H1 (cell line): ENCODE measurements around the gene ZNF624. TPM values are rescaled to one million over a fixed set of nuclear protein-coding genes. Genes with fewer than 3 reads are reported as not detected.

ENCODE experiments used
- CTCF ChIA-PET: fragments of 300-600 bp; sonication (Branson Sonifier 250); formaldehyde crosslinking; loops from one replicate; lab custom pipeline; 2021; ENCODE audit not compliant: partially characterized antibody; lab: Charles Lee
- POLR2A ChIA-PET: fragments of 300-600 bp; sonication (Branson Sonifier 250); formaldehyde crosslinking; loops from one replicate; lab custom pipeline; 2021; ENCODE audit warnings: inconsistent platforms; ENCODE audit not compliant: partially characterized antibody; lab: Charles Lee
- DNase-seq, 2 experiments: peaks; one replicate each; pipeline versions ENCODE4 v3.0.0 to v3.0.0-alpha.2; 2010 to 2022; ENCODE audit warnings: low spot score in 2 of 2, low read depth in 1 of 2, mixed read lengths in 1 of 2
- FAIRE-seq: peaks from 2 replicates; lab custom pipeline; 2011; peaks lifted over from hg19 to GRCh38; lab: Jason Lieb, UNC
- H2AFZ ChIP-seq: 2 replicates; pipeline ENCODE4 v1.8.1; 2012; ENCODE audit warnings: low read length, inconsistent platforms
- H2AK5ac ChIP-seq: 2 replicates; pipeline ENCODE4 v1.6.1; 2013; ENCODE audit warnings: low read depth, low read length
- H2BK120ac ChIP-seq: replicated peaks from 2 replicates; pipeline ENCODE3; 2013; ENCODE audit warnings: low read depth, low read length, inconsistent platforms
- H2BK12ac ChIP-seq: 2 replicates; pipeline ENCODE4 v1.6.1; 2013; ENCODE audit warnings: low read depth, low read length
- H2BK15ac ChIP-seq: 2 replicates; pipeline ENCODE4 v1.6.1; 2013; ENCODE audit warnings: low read length
- H2BK20ac ChIP-seq: 2 replicates; pipeline ENCODE4 v1.6.1; 2013; ENCODE audit warnings: low read length
- H2BK5ac ChIP-seq: 2 replicates; pipeline ENCODE4 v1.6.1; 2013; ENCODE audit warnings: low read depth, low read length
- H3K14ac ChIP-seq: 2 replicates; pipeline ENCODE4 v1.6.1; 2013; ENCODE audit warnings: inconsistent platforms; ENCODE audit not compliant: insufficient read length
- H3K18ac ChIP-seq: 2 replicates; pipeline ENCODE4 v1.6.1; 2013; ENCODE audit warnings: low read length; ENCODE audit errors: extremely low read depth
- H3K23ac ChIP-seq: 2 replicates; pipeline ENCODE4 v1.6.1; 2013; ENCODE audit warnings: inconsistent platforms; ENCODE audit not compliant: insufficient read length
- H3K23me2 ChIP-seq: 2 replicates; pipeline ENCODE4 v1.6.1; 2013; ENCODE audit warnings: low read depth, low read length
- H3K27ac ChIP-seq: 2 replicates; pipeline ENCODE4 v1.6.1; 2011; ENCODE audit warnings: low read depth, low read length, inconsistent platforms
- H3K27me3 ChIP-seq, 4 experiments: replicated peaks in 1 of 4; 1 replicate in 1 of 4; 2 replicates in 3 of 4; pipeline versions ENCODE4 v1.6.1 to v1.8.1; 2011 to 2013; ENCODE audit warnings: low read length in 3 of 4, mild to moderate bottlenecking in 3 of 4, inconsistent platforms in 2 of 4, mixed read lengths in 2 of 4, moderate library complexity in 1 of 4; ENCODE audit not compliant: control insufficient read depth in 3 of 4, insufficient read depth in 3 of 4; ENCODE audit errors: extremely low read depth in 1 of 4
- H3K36me3 ChIP-seq, 4 experiments: 2 replicates each; pipeline versions ENCODE4 v1.6.1 to v1.8.1; 2011 to 2013; ENCODE audit warnings: mild to moderate bottlenecking in 4 of 4, low read length in 3 of 4, moderate library complexity in 2 of 4, control low read depth in 1 of 4, inconsistent platforms in 1 of 4; ENCODE audit not compliant: insufficient read depth in 4 of 4, control insufficient read depth in 2 of 4
- H3K4ac ChIP-seq: replicated peaks from 2 replicates; pipeline ENCODE3; 2013; ENCODE audit warnings: low read length, low read depth, mixed read lengths, inconsistent platforms; ENCODE audit not compliant: insufficient read length
- H3K4me1 ChIP-seq, 4 experiments: replicated peaks in 1 of 4; 1 replicate in 1 of 4; 2 replicates in 3 of 4; pipeline versions ENCODE4 v1.6.1 to v1.8.1; 2011 to 2013; ENCODE audit warnings: low read length in 3 of 4, inconsistent platforms in 2 of 4, mixed read lengths in 1 of 4; ENCODE audit not compliant: insufficient read depth in 4 of 4, control insufficient read depth in 3 of 4
- H3K4me2 ChIP-seq, 2 experiments: 2 replicates each; pipeline versions ENCODE4 v1.6.1 to v1.8.1; 2011 to 2013; ENCODE audit warnings: low read depth in 2 of 2, low read length in 2 of 2, control low read depth in 1 of 2, inconsistent platforms in 1 of 2, mild to moderate bottlenecking in 1 of 2; ENCODE audit not compliant: insufficient read depth in 1 of 2
- H3K4me3 ChIP-seq, 4 experiments: fragments of 200-600, 300-600 bp in 1 of 4; sonication (generic), shearing (Covaris generic), sonication (Bioruptor Twin) in 1 of 4; 2 replicates each; pipeline versions ENCODE4 v1.5.1 to v1.8.1; 2011 to 2016; ENCODE audit warnings: low read length in 4 of 4, low read depth in 3 of 4, control low read depth in 2 of 4, inconsistent platforms in 2 of 4, mild to moderate bottlenecking in 2 of 4, mixed read lengths in 1 of 4, moderate library complexity in 1 of 4; ENCODE audit not compliant: insufficient read depth in 2 of 4; ENCODE audit errors: extremely low read depth in 1 of 4
- H3K56ac ChIP-seq: replicated peaks from 2 replicates; pipeline ENCODE3; 2013; ENCODE audit warnings: low read depth, mild to moderate bottlenecking, mixed read lengths, low read length, inconsistent platforms; ENCODE audit not compliant: insufficient read length
- H3K79me1 ChIP-seq: 2 replicates; pipeline ENCODE4 v1.6.1; 2013; ENCODE audit warnings: low read depth, low read length, control low read depth
- H3K79me2 ChIP-seq, 2 experiments: 2 replicates each; pipeline versions ENCODE4 v1.6.1 to v1.8.1; 2012 to 2013; ENCODE audit warnings: low read length in 2 of 2, mild to moderate bottlenecking in 2 of 2, inconsistent platforms in 1 of 2; ENCODE audit not compliant: insufficient read depth in 2 of 2, control insufficient read depth in 1 of 2
- H3K9ac ChIP-seq, 4 experiments: replicated peaks in 1 of 4; 1 replicate in 1 of 4; 2 replicates in 3 of 4; pipeline versions ENCODE4 v1.6.1 to v1.8.1; 2011 to 2013; ENCODE audit warnings: low read depth in 3 of 4, low read length in 3 of 4, control low read depth in 2 of 4, mild to moderate bottlenecking in 2 of 4, moderate library complexity in 2 of 4, inconsistent platforms in 1 of 4; ENCODE audit errors: extremely low read depth in 1 of 4
- H3K9me3 ChIP-seq, 2 experiments: 2 replicates each; pipeline versions ENCODE4 v1.6.1 to v1.8.1; 2012 to 2013; ENCODE audit warnings: mild to moderate bottlenecking in 2 of 2, moderate library complexity in 2 of 2, control low read depth in 1 of 2, inconsistent platforms in 1 of 2, low read depth in 1 of 2, low read length in 1 of 2, mixed read lengths in 1 of 2; ENCODE audit not compliant: insufficient read depth in 2 of 2
- H4K20me1 ChIP-seq, 2 experiments: replicated peaks in 1 of 2; 2 replicates each; pipeline versions ENCODE3 to v1.8.1; 2011 to 2013; ENCODE audit warnings: inconsistent platforms in 2 of 2, low read length in 2 of 2, mild to moderate bottlenecking in 1 of 2; ENCODE audit not compliant: insufficient read depth in 2 of 2, control insufficient read depth in 1 of 2
- H4K5ac ChIP-seq: 2 replicates; pipeline ENCODE4 v1.6.1; 2013; ENCODE audit warnings: low read length, low read depth, mixed read lengths, inconsistent platforms; ENCODE audit not compliant: insufficient read length
- H4K8ac ChIP-seq: 2 replicates; pipeline ENCODE4 v1.8.0; 2013; ENCODE audit warnings: mild to moderate bottlenecking, moderate library complexity, low read length, inconsistent platforms; ENCODE audit not compliant: insufficient read depth; ENCODE audit errors: extremely low read depth
- H4K91ac ChIP-seq: replicated peaks from 2 replicates; pipeline ENCODE3; 2013; ENCODE audit warnings: low read length, mixed read lengths, inconsistent platforms; ENCODE audit not compliant: insufficient read length
- HDAC2 ChIP-seq, 2 experiments: fragments of 300-600 bp in 1 of 2; sonication (generic) in 1 of 2; IDR thresholded peaks; 2 replicates each; pipeline ENCODE4 v1.6.1; 2011 to 2012; ENCODE audit warnings: low read depth in 2 of 2, low read length in 2 of 2, mild to moderate bottlenecking in 2 of 2, moderate library complexity in 2 of 2, borderline replicate concordance in 1 of 2, inconsistent platforms in 1 of 2
- KDM4A ChIP-seq: IDR thresholded peaks from one replicate; pipeline ENCODE4 v1.7.1; 2012; ENCODE audit warnings: low read depth, mild to moderate bottlenecking, moderate library complexity, low read length, inconsistent platforms; ENCODE audit not compliant: severe bottlenecking
- KDM5A ChIP-seq: fragments of 200-600 bp; IDR thresholded peaks from 2 replicates; pipeline ENCODE4 v1.7.1; 2012; ENCODE audit warnings: mild to moderate bottlenecking, low read length, inconsistent platforms, mixed read lengths
- NRF1 ChIP-seq: IDR thresholded peaks from 2 replicates; pipeline ENCODE4 v1.6.1; 2011; ENCODE audit warnings: mild to moderate bottlenecking, low read depth, low read length, improper control_type of control experiment
- PHF8 ChIP-seq: fragments of 200-600 bp; sonication (generic); conservative IDR thresholded peaks from 2 replicates; pipeline ENCODE4 v1.7.1; 2012; ENCODE audit warnings: low read depth, mild to moderate bottlenecking, inconsistent platforms, low read length, moderate library complexity
- WGBS, 2 experiments: shearing (Covaris generic) in 1 of 2; methylation state at CpG; one replicate each; pipeline versions ENCODE4 v1.1.6 to v1.1.7; 2013 to 2015; ENCODE audit warnings: low lambda C conversion rate in 2 of 2, mixed read lengths in 2 of 2, inconsistent platforms in 1 of 2, low coverage in 1 of 2, missing lambda C conversion rate in 1 of 2; ENCODE audit not compliant: insufficient replicate concordance in 2 of 2, insufficient coverage in 1 of 2, insufficient read length in 1 of 2; ENCODE audit errors: extremely low coverage in 1 of 2, missing lambda C conversion rate in 1 of 2; 5-methylcytosine and 5-hydroxymethylcytosine counted together
- polyA plus RNA-seq, 7 experiments: library from polyadenylated mRNA; depleted of rRNA in 3 of 7; stranded (reverse) in 5 of 7; unstranded in 2 of 7; fragments of >200 nt in 5 of 7; fragments of 200-250 nt in 2 of 7; gene quantifications; 1 replicate in 5 of 7; 2 replicates in 1 of 7; 4 replicates in 1 of 7; pipeline versions ENCODE4 v1.2.1 to v1.2.3, GENCODE V29; 2011 to 2013; ENCODE audit warnings: missing spikeins in 2 of 7, mixed read lengths in 2 of 7
- total RNA-seq: library from RNA; stranded (reverse); fragmentation: NEBNext Ultra II Directional; extraction: Animal tissue kit (Norgen Biotek cat#: 25700); gene quantifications from 2 replicates; pipeline ENCODE4 v1.2.1, GENCODE V29; 2021

The ZNF624 gene
- total and polyA plus RNA-seq, 2 of the 8 experiments (the other 6 are each of a cell fraction or from before 2014, with no cell fraction given), result 0.39 to 2.5 TPM

DNA sequence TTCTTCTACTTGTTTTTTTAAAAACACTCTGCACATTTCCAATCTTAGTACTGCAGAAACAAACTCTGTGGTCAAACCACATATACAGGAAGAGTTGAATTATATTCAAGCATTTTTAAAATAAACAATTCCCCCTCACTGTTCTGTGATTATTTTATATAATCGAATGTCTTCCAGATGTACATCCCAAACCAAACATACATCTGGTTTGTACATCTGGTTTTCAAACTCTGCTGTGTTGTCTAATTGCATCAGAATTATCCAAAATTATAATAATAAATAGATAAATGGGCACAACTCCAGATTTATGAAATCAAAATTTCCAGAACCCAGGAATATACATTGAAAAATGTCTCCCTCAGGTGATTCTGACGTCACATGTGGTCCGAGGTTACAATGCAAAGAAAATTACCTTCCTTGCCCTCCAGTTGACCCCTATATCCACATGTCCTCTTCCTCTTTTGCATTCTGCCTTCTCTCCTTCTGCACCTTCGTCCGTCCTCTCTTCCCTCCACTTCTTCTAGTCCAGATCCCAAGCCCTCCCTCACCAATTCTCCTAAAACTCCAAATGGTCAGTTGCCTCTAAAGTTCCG lies 23.1 kb upstream of the ZNF624 start:
- Histone ChIP-seq H2BK20ac (no peak overlapping the region), H3K9me3 (no peaks in the 10 kb centered on the region), H4K8ac (no peak overlapping the region), H2BK12ac (no peak overlapping the region), H3K36me3 (no peaks in the 10 kb centered on the region), H4K5ac (no peak overlapping the region), H2AFZ (peak overlapping the region; percentile 24; the same call in 1 of the 2 replicates), H3K14ac (no peak overlapping the region), H3K18ac (no peak overlapping the region; the same call in 1 of the 2 replicates), H3K4me2 (no peak overlapping the region), H2BK15ac (no peak overlapping the region), H3K4me1 (no peaks in the 10 kb centered on the region), H3K23ac (no peak overlapping the region), H2AK5ac (no peak overlapping the region), H3K9ac (0 out of 7 replicates have a peak overlapping the region, but pooled peaks of 1 of the 4 experiments have one; percentile 2), H4K91ac (no peak overlapping the region), H3K27me3 (no peaks in the 10 kb centered on the region), H3K4me3 (no peak overlapping the region), H3K56ac (no peak overlapping the region), H3K27ac (no peak overlapping the region), H2BK120ac (peak overlapping the region; percentile 72), H3K79me1 (no peaks in the 10 kb centered on the region), H4K20me1 (no peaks in the 10 kb centered on the region), H2BK5ac (no peak overlapping the region), H3K79me2 (no peaks in the 10 kb centered on the region), H3K4ac (no peak overlapping the region), H3K23me2 (no peaks in the 10 kb centered on the region)
- no peak for DNase-seq
- CTCF ChIA-PET, result interaction anchor here (0.6 kb wide), 1 partner anchor 192 kb away, joined by 3 read pairs; no protein-coding TSS in a partner anchor
- TF ChIP-seq KDM4A, result no peak
- no peak for TF ChIP-seq HDAC2 (IDR thresholded peaks at IDR 0.05; ENCODE audit: borderline replicate concordance in 1 of 2, low read depth in 2 of 2, low read length in 2 of 2)
- TF ChIP-seq NRF1, result no peak
- TF ChIP-seq KDM5A, result no peak
- no peak for TF ChIP-seq PHF8
- POLR2A ChIA-PET, result no interaction called here
- WGBS, 2 experiments, result 86% methylated on average over 6 of the region's 6 CpGs; no CpG with 5 or more reads in 1 of the 2 experiments
- no peak for FAIRE-seq
